Right lobe of liver (tissue), 4 donors: ENCODE measurements around the gene STN1.

Experiments used
- CTCF ChIP-seq, 4 donors: fragments of 200-600 bp in 3 of 4; fragments of 450-650 bp in 1 of 4; IDR thresholded peaks; one replicate each; pipeline versions ENCODE4 v1.5.1 to v1.8.0; 2016 to 2022; ENCODE audit warnings: antibody characterized with exemption in 4 of 4, mild to moderate bottlenecking in 2 of 4
- POLR2A ChIP-seq: fragments of 450-650 bp; IDR thresholded peaks from one replicate; pipeline ENCODE4 v1.6.1; 2017; ENCODE audit warnings: antibody characterized with exemption, mild to moderate bottlenecking
- donor health status: DM: no; HTN: no; CAD: no.
- donor health status: DM: no; HTN: no; CAD: no.
- donor health status: DM: no; HTN: yes; CAD: no.

GRCh38 chr10:103850572-103850895, 67.5 kb downstream of the STN1 start:
- TF ChIP-seq CTCF (IDR thresholded peaks at IDR 0.05) (no peak), POLR2A (no peak)
